ENCODE results near the gene NPAS4.
"Not testable (repeated sequence)": the region's sequence is repeated elsewhere in the genome, so short reads cannot be mapped to it uniquely, and the experiment has no call there.

The NPAS4 gene

GRCh38 chr11:66417000-66417399 lies 3.8 kb upstream of the NPAS4 start:
- no peak for DNase-seq (ENCODE audit: low read depth, low spot score)

GRCh38 chr11:66418168-66418985 lies 2.5 kb upstream of the NPAS4 start:
- DNase-seq (ENCODE audit: low read depth, low spot score): peak; percentile 50

GRCh38 chr11:66418986-66419308 lies 1.9 kb upstream of the NPAS4 start:
- DNase-seq (ENCODE audit: low read depth, low spot score): no peak

- no peak for DNase-seq (ENCODE audit: low read depth, low spot score)
These were observed 1.0 kb upstream of the NPAS4 start for GRCh38 chr11:66419825-66420224.

- peak; percentile 68 for DNase-seq (ENCODE audit: low read depth, low spot score)
These were observed 814 bp downstream of the NPAS4 start for GRCh38 chr11:66421492-66422205.

GRCh38 chr11:66426314-66426713 lies 5.5 kb downstream of the NPAS4 start:
- DNase-seq (ENCODE audit: low read depth, low spot score): no peak

- no peak for DNase-seq (ENCODE audit: low read depth, low spot score)
These were observed 8.1 kb downstream of the NPAS4 start for GRCh38 chr11:66428933-66429332.

- DNase-seq (ENCODE audit: low read depth, low spot score): peak; percentile 36
These were observed 9.3 kb downstream of the NPAS4 start for GRCh38 chr11:66429983-66430602.

GRCh38 chr11:66431287-66431686 lies 10.5 kb downstream of the NPAS4 start:
- DNase-seq (ENCODE audit: low read depth, low spot score): not testable (repeated sequence)

GRCh38 chr11:66431871-66432329 lies 11.1 kb downstream of the NPAS4 start:
- DNase-seq (ENCODE audit: low read depth, low spot score): not testable (repeated sequence)

- DNase-seq (ENCODE audit: low read depth, low spot score): no peak
These were observed 11.8 kb downstream of the NPAS4 start for GRCh38 chr11:66432597-66432996.

GRCh38 chr11:66437979-66438503 lies 17.2 kb downstream of the NPAS4 start:
- DNase-seq (ENCODE audit: low read depth, low spot score): no peak

- peak; percentile 80 for DNase-seq (ENCODE audit: low read depth, low spot score)
These were observed 17.9 kb downstream of the NPAS4 start, which contains the start of gene MRPL11 for GRCh38 chr11:66438504-66439466. TSS of gene MRPL11 (minus strand) at chr11:66438848. CDS start at chr11:66438754, 94 bp downstream.

- DNase-seq (ENCODE audit: low read depth, low spot score): not testable (repeated sequence)
These were observed 19.5 kb downstream of the NPAS4 start for GRCh38 chr11:66440101-66440939.

- not testable (repeated sequence) for DNase-seq (ENCODE audit: low read depth, low spot score)
These were observed 20.1 kb downstream of the NPAS4 start for GRCh38 chr11:66440940-66441282.

- DNase-seq (ENCODE audit: low read depth, low spot score): no peak
These were observed 22.8 kb downstream of the NPAS4 start for GRCh38 chr11:66443602-66444001.

GRCh38 chr11:66447012-66447411 lies 26.2 kb downstream of the NPAS4 start:
- no peak for DNase-seq (ENCODE audit: low read depth, low spot score)

GRCh38 chr11:66448523-66448922 lies 27.7 kb downstream of the NPAS4 start:
- no peak for DNase-seq (ENCODE audit: low read depth, low spot score)

- DNase-seq (ENCODE audit: low read depth, low spot score): no peak
These were observed 29.7 kb downstream of the NPAS4 start for GRCh38 chr11:66450560-66450959.

GRCh38 chr11:66451663-66452062 lies 30.8 kb downstream of the NPAS4 start:
- no peak for DNase-seq (ENCODE audit: low read depth, low spot score)

Measured in smooth muscle cell of the brain vasculature (primary cell).